MG63 (cell line): ENCODE results near the gene SLC38A3. TPM values are rescaled to one million over a fixed set of nuclear protein-coding genes. Genes with fewer than 3 reads are reported as not detected.
"Not testable (repeated sequence)": the region's sequence is repeated elsewhere in the genome, so short reads cannot be mapped to it uniquely, and the experiment has no call there.

ENCODE experiments used
- DNase-seq: peaks from one replicate; pipeline ENCODE4 v3.0.0-alpha.2; 2020
- H3K27me3 ChIP-seq: fragments of 250-450 bp; sonication (Bioruptor Pico); 2 replicates; pipeline ENCODE4 v1.5.1; 2020; ENCODE audit warnings: mild to moderate bottlenecking, moderate library complexity
- H3K36me3 ChIP-seq: fragments of 250-450 bp; sonication (Bioruptor Pico); 2 replicates; pipeline ENCODE4 v1.5.1; 2020; ENCODE audit warnings: mild to moderate bottlenecking, moderate library complexity
- H3K4me3 ChIP-seq: fragments of 250-450 bp; sonication (Bioruptor Pico); 2 replicates; pipeline ENCODE4 v1.5.1; 2020; ENCODE audit warnings: mild to moderate bottlenecking, moderate library complexity
- H3K9me3 ChIP-seq: fragments of 250-450 bp; sonication (Bioruptor Pico); 2 replicates; pipeline ENCODE4 v1.5.1; 2020; ENCODE audit warnings: mild to moderate bottlenecking, moderate library complexity
- total RNA-seq: library from RNA; depleted of rRNA; stranded (reverse); fragments of >200 nt; shearing (Covaris generic); gene quantifications from 2 replicates; pipeline ENCODE4 v1.2.3, GENCODE V29; 2014; ENCODE audit warnings: low replicate concordance

The SLC38A3 gene
- total RNA-seq, 1 experiment from 2014 or later, result not detected

DNA sequence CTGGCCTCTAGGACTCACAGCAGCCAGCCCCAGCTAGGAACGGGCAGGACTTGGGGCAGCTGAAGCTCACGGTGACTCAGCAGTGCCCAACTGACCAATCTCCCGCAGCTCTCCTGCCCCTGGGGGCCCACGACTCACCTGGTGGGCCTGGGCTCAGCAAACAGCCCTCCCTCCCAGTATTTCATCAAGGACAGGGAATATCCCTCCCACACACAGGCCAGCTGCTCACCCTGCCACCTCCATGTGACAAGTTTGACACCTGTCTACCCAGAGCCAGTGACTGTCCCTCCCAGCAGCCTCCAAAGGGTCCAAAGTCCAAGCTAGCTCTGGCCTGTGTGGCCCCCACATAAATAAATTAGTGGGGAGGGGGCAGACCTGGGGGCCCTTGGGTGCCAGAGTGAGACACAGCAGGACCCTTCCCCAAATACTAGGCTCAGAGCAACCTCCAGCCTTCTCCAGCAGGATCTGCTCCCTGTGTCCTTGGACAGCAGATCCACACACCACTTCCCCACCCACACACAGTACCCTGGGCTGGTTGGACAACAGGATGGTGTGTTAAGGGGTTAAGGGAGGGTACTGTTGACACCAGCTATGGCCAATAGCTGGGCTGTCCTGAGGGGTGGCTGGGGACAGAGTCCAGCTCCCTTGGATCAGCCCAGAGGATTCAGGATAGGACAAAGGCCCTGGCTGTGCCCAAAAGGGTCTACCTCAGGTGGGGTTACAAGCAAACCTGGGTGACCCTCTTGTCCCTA, 9.4 kb upstream of the SLC38A3 start:
- Histone ChIP-seq H3K36me3 (no peaks in the 10 kb centered on the region), H3K27me3 (no peaks in the 10 kb centered on the region)
- DNase-seq, result no peak

DNA sequence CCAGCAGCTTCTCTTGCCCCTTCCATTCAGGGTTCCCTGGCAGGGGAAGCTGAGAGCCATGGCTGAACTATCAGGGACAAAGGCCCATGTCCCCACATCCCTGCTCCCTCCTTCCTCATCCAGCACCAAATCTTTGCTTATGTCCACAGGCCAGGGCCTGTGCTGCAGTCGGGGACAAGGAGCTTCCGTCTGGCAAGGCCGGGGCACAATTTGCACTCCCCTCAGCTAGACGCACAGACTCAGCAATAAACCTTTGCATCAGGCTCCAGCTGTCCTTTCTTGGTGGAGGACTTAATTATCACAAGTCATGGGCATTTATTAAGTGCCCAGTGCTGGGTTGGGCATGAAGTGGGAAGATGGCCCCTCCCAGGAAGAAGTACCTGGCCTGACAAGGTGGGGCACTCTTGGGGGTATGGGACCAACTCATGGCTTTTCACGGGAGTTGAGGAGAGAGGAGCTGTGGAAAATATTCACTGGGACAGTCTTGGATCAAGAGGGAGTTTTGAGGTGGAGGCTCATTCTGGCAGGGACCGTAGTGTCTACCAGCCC, 8.7 kb upstream of the SLC38A3 start:
- H3K4me3 ChIP-seq, result no peak overlapping the region
- no peaks in the 10 kb centered on the region for H3K27me3 ChIP-seq
- DNase-seq, result no peak
- no peaks in the 10 kb centered on the region for H3K36me3 ChIP-seq
- H3K9me3 ChIP-seq, result no peaks in the 10 kb centered on the region

More for the DNA sequence above, 9.4 kb upstream of the SLC38A3 start:
- Histone ChIP-seq H3K9me3 (no peaks in the 10 kb centered on the region), H3K4me3 (no peak overlapping the region)

DNA sequence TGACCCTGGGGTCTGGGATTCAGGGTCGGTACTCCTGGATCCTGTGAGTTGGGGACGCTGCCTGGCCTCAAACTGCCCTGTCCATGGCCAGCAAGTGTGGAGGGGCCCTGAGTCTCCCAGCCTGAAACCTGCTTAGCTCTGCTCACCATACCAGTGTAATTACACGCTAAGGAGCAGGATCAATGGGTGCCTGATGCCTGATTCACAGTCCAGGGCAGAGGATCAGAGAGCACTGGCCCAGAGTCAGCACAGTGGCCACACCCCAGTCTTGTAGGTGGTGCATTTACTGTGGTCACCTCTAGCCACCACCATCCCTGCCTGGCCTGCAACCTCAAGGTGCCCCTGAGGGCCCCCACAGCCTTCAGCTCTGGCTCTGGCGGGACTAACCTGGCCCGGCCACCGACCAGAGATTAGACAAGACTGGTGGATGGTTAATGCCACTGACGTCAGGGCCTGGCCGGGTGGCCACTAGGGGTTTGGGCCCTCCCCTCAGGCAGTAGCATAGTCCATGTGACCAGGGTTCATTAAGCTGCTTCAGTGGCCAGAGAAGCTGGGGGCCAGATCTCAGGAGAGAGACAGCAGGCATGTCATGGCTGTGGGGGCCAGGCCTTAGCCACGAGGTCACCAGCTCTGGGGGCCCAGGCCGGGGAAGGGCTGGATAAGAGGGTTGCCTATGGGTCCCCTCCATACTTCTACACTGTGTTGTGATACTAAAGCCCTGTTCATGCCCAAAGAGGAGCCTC, 3.3 kb upstream of the SLC38A3 start:
- no peak for DNase-seq
- Histone ChIP-seq H3K27me3 (no peaks in the 10 kb centered on the region), H3K4me3 (no peak overlapping the region)

DNA sequence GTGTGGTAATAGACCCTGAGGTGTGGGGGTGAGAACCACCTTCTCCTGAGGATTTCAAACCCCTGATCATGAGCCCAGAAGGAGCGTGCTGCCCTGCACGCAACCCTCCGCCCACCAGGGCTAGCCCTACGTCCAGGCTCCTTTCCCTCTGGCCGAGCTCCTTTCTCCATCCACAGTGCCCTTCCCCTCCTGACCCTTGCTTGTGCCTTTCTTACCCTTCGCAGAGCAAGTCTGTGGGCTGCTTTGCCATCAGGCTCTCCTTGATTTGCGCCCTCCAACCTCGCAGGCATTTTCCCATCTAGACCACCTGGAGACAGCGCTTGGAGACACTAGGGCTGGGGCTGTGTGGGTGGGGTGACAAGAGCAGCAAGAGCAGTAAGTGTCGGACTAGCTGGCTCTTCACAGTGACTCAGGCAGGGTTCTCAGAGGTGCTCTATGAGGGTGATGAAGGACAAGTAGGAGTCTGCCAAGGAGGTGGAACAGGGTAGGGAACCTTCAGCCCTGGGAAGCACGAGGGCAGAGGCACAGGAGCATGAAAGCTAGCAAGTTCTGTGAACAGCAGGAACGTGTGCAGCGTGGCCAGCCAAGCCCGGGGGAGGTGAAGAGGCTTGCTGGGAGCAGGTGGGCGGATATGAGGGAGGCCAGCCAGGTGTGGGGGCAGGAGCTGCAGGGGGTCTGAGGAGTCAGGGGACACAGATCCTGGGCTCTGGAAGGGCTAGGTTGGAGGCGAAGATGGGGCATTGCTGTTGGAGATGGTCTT, 2.5 kb upstream of the SLC38A3 start:
- Histone ChIP-seq H3K36me3 (no peaks in the 10 kb centered on the region), H3K4me3 (no peak overlapping the region), H3K9me3 (no peaks in the 10 kb centered on the region), H3K27me3 (no peaks in the 10 kb centered on the region)
- no peak for DNase-seq

More for the DNA sequence above, 3.3 kb upstream of the SLC38A3 start:
- H3K9me3 ChIP-seq, result no peaks in the 10 kb centered on the region
- no peaks in the 10 kb centered on the region for H3K36me3 ChIP-seq

DNA sequence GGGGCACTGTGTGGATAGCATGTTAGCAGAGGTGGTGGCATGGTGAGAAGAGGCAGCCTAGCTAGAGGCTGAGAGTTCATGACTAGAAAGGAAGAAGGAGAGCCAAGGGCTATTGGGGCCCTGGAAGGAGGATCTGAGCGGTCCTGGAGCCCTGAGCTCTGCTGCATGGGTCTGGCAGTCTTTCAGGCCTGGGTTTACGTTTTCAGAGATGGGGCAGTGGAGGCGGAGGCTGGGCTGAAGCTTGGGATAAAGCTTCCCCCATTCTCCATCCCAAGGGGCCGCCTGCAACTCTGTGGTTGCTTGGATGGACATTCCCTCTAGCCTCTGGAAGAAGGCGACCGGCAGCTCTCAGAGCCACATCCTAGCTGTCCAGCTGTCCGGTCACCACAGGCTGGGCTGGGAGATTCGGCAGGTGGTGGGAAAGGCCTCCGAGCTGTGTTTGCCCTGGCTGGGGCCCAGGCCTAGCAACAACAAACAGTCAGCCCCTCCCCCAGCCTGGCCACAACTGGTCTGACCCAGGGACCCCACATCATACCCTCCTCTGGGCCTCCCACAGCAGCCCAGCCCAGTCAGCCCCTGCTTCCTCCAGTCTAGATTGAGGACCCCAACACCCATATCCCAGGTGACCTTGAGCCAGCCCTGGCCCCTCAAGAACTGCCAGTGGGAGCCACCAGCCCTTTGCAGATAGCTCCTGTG, 1.8 kb upstream of the SLC38A3 start:
- Histone ChIP-seq H3K4me3 (no peak overlapping the region), H3K9me3 (no peaks in the 10 kb centered on the region), H3K36me3 (no peaks in the 10 kb centered on the region), H3K27me3 (no peaks in the 10 kb centered on the region)
- no peak for DNase-seq

DNA sequence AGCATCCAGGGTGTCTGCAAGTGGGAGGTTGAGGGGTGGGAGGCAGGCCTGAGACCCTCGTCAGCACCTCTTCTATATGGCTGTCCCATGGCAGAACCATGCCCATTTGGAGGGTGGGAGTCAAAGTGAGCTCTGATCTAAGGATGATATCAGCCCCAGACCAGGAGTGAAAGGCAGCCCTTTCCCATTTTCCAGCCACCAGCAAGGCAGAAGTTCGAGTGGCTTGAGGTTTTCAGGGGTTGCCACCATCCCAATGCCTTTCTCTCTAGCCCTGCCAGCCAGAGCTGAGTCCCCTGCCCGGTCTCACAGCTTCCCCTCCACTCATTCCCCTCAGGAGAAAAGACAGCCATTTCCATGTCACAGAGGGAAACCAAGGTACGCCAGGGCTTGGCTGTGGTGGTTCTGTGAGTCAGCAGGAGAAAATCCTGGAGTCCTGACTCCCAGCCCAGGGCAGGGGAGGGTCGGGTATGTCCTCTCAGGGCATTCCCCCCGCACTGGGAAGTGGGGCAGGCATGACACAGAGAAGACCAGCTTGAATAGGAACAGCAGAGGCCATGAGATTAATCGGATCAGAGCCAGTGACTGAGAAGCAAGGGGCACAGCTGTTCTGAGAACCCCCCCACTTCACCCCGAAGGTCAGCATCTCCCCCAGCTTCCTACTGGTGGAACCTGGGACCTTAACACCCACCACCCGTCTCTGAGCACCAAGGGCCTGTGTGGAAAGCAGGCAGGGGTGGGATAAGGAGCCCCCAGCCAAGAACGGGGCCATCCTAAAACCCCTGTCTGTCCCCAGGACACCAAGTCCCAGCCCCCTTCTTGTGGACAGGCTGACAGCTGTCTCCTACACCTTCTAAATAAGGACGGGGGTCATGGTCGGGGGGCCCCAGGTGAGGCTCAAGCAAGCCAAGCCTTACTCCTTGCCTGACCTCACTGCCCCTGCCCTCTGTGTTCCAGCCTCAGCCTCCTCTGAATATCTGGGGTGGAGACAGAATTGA, 965 bp upstream of the SLC38A3 start:
- Histone ChIP-seq H3K9me3 (no peaks in the 10 kb centered on the region), H3K27me3 (no peaks in the 10 kb centered on the region), H3K36me3 (no peaks in the 10 kb centered on the region), H3K4me3 (no peak overlapping the region)
- no peak for DNase-seq

DNA sequence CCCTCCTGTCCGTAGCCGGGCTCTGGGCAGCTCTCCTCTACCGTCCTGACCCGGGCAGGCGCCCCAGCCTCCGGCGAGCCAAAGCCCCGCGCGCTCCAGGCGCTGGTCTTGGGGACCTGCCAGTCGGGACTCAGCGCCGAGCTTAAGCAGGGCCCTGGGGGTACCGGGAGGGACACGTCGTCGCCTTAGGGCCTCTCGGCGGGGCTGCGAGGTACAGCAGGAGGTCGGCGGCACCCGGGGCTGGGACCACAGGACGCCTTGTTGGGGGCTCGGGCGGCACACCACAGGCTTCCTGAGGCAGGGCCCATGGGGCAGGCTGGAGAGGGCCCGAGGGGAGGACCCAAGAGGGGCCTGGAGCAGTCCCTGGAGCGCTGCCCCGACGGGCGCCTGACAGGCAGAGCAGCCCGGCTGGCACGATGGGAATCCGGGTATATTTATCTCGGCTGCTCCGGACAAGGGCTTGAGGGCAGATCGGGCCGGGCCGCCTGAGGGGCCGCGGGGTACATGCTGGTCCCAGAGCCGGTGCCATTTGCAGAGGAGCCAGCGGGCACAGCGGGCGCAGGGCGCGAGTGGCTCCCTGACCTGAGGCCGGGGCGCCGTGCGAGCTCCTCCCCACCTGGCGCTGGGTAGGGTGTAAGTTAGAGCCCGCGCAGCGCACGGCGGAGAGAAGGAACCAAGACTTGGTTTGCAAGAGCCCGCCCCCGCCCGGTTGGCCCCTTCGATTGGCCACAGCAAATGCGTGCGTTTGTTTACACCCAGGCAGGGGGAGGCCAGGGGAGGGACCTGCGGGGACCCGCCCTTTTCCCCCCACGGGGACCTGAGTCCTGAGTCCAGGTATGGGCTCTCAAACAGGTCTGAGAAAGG, 574 bp downstream of the SLC38A3 start:
- no peak for DNase-seq
- Histone ChIP-seq H3K36me3 (no peaks in the 10 kb centered on the region), H3K27me3 (no peaks in the 10 kb centered on the region), H3K9me3 (no peaks in the 10 kb centered on the region), H3K4me3 (0 out of 2 replicates have a peak overlapping the region, but pooled peaks have one; percentile 18)

DNA sequence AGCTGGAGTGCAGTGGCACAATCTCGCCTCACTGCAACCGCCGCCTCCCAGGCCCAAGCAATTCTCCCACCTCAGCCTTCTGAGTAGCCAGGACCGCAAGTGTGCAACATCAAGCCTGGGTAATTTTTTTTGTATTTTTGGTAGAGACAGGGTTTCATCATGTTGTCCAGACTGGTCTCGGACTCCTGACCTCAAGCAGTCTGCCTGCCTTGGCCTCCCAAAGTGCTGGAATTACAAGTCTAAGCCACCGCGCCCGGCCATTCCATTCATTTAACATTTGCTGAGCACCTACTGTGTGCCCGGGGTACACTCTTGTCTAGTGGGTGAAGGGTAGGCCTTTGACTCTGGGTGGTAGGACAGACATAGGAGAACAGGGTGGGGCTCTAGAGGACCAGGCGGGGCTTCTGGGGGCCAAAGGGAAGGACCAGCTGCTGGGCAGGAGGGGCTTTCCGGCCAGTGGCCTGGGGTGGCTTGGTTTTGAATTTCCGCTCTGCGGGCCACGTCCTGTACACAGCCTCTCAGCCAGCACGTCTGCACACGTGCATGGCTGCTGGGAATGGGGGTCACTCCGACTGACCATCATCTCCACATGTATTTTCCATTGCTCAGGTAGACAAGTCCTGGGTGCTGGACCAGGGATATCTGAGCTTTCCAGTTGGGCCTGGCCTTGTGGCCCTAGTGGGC, 2.4 kb downstream of the SLC38A3 start:
- Histone ChIP-seq H3K36me3 (no peaks in the 10 kb centered on the region), H3K27me3 (no peaks in the 10 kb centered on the region), H3K9me3 (no peaks in the 10 kb centered on the region), H3K4me3 (no peak overlapping the region)
- no peak for DNase-seq

DNA sequence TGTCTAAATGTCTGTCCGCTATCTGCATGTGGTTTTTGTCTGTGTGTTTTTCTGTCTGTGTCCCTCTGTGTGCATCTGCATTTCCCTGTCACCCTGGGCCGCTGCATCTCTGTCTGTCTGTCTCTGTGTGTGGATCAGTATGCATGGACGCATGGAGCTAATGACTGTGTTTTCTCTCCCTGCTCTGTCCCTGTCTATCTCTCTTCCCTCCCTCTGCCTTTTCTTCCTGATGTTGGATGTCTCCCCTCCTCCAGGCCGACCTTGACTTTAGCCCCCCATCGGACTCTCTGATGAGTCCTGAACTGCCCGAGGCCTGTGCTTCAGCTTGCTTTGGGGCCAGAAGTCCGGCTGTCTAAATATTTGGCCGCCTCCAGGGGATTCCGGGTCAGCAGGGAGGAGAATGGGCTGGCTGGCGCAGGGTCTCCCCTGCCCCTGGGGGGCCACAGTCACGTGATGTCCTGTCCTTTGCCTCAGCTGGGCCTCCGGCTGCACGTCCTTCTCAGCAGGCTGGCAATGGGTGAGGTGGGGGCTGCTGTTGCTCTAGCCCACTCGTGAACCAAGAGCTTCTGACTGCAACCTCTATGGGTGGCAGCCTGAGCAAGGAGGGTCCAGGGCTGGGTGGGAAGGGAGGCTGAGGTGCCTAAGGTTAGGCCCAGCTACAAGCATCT, 3.7 kb downstream of the SLC38A3 start:
- no peak for DNase-seq
- no peaks in the 10 kb centered on the region for H3K27me3 ChIP-seq
- H3K9me3 ChIP-seq, result no peaks in the 10 kb centered on the region
- H3K4me3 ChIP-seq, result no peak overlapping the region
- H3K36me3 ChIP-seq, result no peaks in the 10 kb centered on the region

DNA sequence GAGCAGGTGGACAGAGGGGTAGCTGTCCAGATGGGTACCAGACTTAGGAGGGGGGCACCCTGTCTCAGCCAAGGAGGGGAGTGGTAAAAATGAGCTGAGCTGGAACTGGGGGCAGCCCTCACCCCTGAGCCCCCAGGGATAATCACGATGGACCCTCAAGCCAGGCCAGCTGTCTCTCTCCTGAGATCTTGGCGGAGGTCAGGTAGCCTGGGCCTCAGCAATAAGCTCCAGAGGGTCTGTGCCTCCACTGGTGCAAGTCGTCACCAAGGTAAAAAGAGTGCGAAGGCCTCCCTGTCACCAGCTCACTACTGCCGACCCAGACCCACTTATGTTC, 5.1 kb downstream of the SLC38A3 start:
- H3K27me3 ChIP-seq, result no peaks in the 10 kb centered on the region
- no peak overlapping the region for H3K4me3 ChIP-seq
- no peak for DNase-seq
- H3K9me3 ChIP-seq, result no peaks in the 10 kb centered on the region
- H3K36me3 ChIP-seq, result no peaks in the 10 kb centered on the region

DNA sequence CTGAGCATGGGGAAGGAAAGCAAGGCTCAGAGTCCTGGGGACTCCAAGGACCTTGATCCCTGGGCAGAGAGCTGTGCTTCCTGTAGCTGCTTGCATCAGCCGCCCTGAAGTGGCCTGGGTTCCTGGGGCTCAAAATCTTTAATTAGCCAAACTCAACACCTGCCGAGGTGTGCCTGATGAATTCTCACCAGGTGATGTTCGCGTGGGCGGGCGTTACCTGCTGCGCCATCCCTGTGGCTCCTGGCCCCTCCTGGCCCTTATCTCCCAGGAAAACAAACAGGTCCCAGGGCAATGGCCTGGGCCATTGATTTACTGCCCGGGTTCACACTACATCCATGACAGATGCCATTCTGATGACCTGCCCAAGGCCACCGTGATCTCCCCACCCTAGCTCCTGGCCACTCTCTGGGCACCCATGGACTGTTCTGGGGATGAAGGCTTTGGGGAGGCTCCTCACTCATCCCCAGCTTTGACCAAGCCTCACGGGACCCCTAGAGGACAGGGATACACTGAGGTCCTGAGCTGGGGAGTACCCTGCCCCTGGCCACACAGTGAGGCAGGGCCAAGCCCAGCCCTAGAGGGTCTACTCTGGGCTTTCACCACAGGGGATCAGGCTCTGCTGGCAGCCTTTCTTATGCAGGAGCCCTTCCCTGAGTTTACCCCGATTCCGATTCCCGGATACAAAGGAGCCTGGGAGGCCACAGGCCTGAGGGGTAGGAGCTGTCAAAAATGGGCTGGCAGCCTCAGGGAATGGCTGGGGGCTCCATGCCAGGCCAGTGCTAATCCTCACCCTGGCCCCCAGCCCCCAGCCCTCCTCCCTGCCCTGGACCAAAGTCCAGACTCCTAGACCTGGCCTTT, 5.7 kb downstream of the SLC38A3 start:
- Histone ChIP-seq H3K27me3 (no peaks in the 10 kb centered on the region), H3K36me3 (no peaks in the 10 kb centered on the region)
- no peak for DNase-seq

DNA sequence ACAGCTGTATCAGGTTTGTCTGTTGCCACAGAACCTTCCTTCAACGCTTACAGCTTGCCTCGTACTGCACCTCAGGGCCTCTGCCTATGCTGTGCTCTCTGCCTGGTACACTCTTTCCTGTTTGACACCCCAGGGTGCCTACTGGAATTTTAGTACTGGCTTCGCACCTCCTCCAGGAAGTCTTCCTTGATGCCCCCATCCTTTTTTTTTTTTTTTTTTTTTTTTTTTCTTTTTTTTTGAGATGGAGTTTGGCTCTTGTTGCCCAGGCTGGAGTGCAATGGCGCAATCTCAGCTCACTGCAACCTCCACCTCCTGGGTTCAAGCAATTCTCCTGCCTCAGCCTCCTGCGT, 6.3 kb downstream of the SLC38A3 start:
- H3K27me3 ChIP-seq, H3K4me3 ChIP-seq, H3K9me3 ChIP-seq, H3K36me3 ChIP-seq, DNase-seq: not testable (repeated sequence)

More for the DNA sequence above, 5.7 kb downstream of the SLC38A3 start:
- Histone ChIP-seq H3K9me3 (no peaks in the 10 kb centered on the region), H3K4me3 (no peak overlapping the region)

DNA sequence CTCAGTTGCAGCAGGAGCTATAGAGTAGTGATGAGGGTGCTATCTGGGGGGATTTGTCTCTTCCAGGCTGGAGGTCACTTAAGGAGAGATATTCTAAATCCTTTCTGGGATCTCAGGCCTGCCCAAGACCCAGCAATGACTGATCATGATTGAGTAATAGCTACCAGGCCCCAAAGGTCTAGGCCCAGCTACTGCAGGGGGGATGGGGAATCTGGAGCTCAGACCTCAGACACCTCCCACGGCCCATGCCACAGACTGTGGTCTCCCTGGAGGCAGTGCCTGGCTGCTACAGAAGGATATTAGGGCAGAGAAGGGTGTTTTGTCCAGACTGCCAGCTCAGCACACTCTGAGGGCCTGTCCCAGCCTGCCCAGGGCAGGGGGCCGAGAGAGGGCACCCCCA, 6.9 kb downstream of the SLC38A3 start:
- Histone ChIP-seq H3K27me3 (no peaks in the 10 kb centered on the region), H3K4me3 (no peak overlapping the region), H3K9me3 (no peaks in the 10 kb centered on the region), H3K36me3 (no peaks in the 10 kb centered on the region)
- DNase-seq, result no peak
